Muscle of leg (tissue), 11 donors: ENCODE data around the gene AAK1. TPM values are rescaled to one million over a fixed set of nuclear protein-coding genes. Genes with fewer than 3 reads are reported as not detected.
"Not testable (repeated sequence)": the region's sequence is repeated elsewhere in the genome, so short reads cannot be mapped to it uniquely, and the experiment has no call there.

ENCODE experiments used
- DNase-seq: peaks from one replicate; pipeline ENCODE4 v3.0.0; 2013
- H3K27ac ChIP-seq: one replicate; pipeline ENCODE4 v1.5.1; 2013; ENCODE audit warnings: mild to moderate bottlenecking, low read length, control low read depth
- H3K27me3 ChIP-seq: one replicate; pipeline ENCODE4 v1.6.1; 2013; ENCODE audit warnings: low read length; ENCODE audit not compliant: control insufficient read depth, insufficient read depth
- H3K36me3 ChIP-seq: one replicate; pipeline ENCODE4 v1.6.1; 2013; ENCODE audit warnings: low read length; ENCODE audit not compliant: control insufficient read depth, insufficient read depth
- H3K4me1 ChIP-seq: one replicate; pipeline ENCODE4 v1.6.1; 2013; ENCODE audit warnings: low read length; ENCODE audit not compliant: control insufficient read depth, insufficient read depth
- H3K4me3 ChIP-seq: one replicate; pipeline ENCODE4 v1.5.1; 2013; ENCODE audit warnings: low read length, control low read depth
- H3K9me3 ChIP-seq: replicated peaks from 2 replicates; pipeline ENCODE4 v1.6.1; 2013; ENCODE audit warnings: low read depth, low read length; ENCODE audit not compliant: control insufficient read depth
- WGBS: methylation state at CpG from one replicate; pipeline ENCODE4 v1.1.5; 2013; ENCODE audit warnings: missing lambda C conversion rate; ENCODE audit not compliant: insufficient coverage; 5-methylcytosine and 5-hydroxymethylcytosine counted together
- polyA plus RNA-seq, 8 donors: library from polyadenylated mRNA; unstranded; fragments of 120-200 nt; gene quantifications; one replicate each; pipeline versions ENCODE4 v1.2.1 to v1.2.3, GENCODE V29; 2013; ENCODE audit warnings: inconsistent platforms in 1 of 8, low replicate concordance in 1 of 8; ENCODE audit not compliant: insufficient read length in 8 of 8, insufficient read depth in 1 of 8
- total RNA-seq: library from RNA; stranded (reverse); fragments of 120-200 nt; gene quantifications from one replicate; pipeline ENCODE4 v1.2.4, GENCODE V29; 2013

AAK1 gene
- total and polyA plus RNA-seq, 9 donors, result 9.3 to 20.6 (median 14.4) TPM

DNA sequence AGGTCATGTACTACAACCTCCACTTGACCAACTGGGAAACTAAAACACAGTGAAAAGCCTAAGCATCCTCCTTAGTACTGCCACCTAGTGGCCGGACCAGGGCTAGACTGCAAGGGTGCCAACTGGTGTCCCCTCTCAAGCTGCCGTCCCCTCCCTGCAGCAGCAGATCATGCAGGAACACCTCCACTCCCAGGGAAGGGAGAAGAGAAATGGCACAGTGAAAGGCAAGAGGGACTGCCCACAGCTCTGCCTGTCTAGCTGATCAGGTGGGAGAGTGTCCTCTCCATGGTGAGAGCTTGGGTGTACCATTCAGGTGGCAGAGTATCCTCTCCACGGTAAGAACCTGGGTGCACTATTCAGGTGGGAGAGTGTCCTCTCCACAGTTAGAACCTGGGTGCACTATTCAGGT is 78.1 kb downstream of the AAK1 start:
- H3K4me3 ChIP-seq, result no peak overlapping the region
- WGBS, result 100% methylated on average over 1 of the region's 3 CpGs
- H3K4me1 ChIP-seq, result no peaks in the 10 kb centered on the region
- no peaks in the 10 kb centered on the region for H3K27me3 ChIP-seq
- no peak overlapping the region for H3K27ac ChIP-seq
- peak; percentile 38 for DNase-seq
- H3K9me3 ChIP-seq, result no peaks in the 10 kb centered on the region
- no peaks in the 10 kb centered on the region for H3K36me3 ChIP-seq

DNA sequence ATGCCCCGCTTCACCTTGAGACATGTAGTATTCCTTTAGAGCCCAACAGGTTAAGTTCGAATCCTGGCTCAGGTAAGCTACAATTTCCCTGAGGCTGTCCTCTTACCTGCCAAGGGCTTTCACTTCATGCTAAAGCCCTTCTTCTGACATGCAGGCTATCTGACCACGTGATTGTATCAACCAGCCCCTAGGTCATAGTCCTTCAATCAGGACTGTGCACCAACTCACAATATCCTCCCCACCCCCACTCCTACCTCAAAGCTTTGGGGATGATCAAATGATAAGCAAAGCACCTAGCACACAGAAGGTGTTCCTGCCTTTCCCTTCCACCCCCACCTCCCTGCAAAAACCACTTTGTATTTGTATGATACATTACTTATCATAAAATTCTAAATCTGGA is 78.9 kb downstream of the AAK1 start:
- no peaks in the 10 kb centered on the region for H3K27me3 ChIP-seq
- WGBS, result 57% methylated on average over 3 of the region's 3 CpGs
- H3K9me3 ChIP-seq, result no peaks in the 10 kb centered on the region
- H3K4me3 ChIP-seq, result no peak overlapping the region
- H3K36me3 ChIP-seq, result no peaks in the 10 kb centered on the region
- no peaks in the 10 kb centered on the region for H3K4me1 ChIP-seq
- H3K27ac ChIP-seq, result no peak overlapping the region
- no peak for DNase-seq

DNA sequence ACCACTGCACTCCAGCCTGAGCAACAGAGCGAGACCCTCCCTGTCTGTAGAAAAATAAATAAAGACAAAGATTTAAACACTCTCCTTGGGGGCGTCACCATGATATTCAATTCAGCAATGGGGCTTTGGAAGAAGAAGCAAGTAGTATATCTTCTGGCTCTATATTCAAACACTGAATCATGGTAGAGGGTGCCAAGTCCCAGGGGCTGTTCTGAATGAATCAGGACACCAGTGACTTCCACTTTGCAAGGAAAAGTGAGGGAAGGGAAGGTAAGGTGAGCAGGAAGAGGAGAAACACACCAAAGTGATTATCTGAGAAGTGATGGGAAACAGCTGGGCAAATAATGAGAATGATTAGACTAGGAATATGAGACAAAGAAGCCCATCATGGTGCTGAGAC is 80.5 kb downstream of the AAK1 start:
- Histone ChIP-seq H3K27ac (no peak overlapping the region), H3K9me3 (no peaks in the 10 kb centered on the region), H3K36me3 (no peaks in the 10 kb centered on the region), H3K4me1 (no peaks in the 10 kb centered on the region), H3K4me3 (no peak overlapping the region), H3K27me3 (no peaks in the 10 kb centered on the region)
- WGBS, result no CpG with 5 or more reads among the region's 2 CpGs
- DNase-seq, result no peak

DNA sequence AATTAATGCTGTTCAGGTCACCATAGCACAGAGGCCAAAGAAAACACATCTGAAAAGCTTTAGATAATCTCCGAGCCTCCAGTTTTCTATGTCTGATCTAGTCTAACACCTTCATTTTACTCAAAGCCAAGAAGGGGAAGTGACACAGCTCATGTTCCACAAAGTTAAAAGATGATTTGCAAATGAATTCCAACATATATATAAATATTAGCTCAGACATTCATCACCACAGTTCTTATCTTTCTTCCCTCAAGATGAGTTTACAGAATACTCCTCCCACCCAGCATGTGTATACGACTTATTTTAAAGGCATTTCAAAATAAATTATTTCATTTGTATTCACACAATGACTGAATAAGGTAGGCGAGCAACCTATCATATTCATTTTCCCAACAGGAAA is 82.4 kb downstream of the AAK1 start:
- DNase-seq, result no peak
- WGBS, result no CpG with 5 or more reads among the region's 3 CpGs
- no peaks in the 10 kb centered on the region for H3K4me1 ChIP-seq
- no peaks in the 10 kb centered on the region for H3K36me3 ChIP-seq
- no peak overlapping the region for H3K4me3 ChIP-seq
- no peak overlapping the region for H3K27ac ChIP-seq
- no peaks in the 10 kb centered on the region for H3K27me3 ChIP-seq
- no peaks in the 10 kb centered on the region for H3K9me3 ChIP-seq

DNA sequence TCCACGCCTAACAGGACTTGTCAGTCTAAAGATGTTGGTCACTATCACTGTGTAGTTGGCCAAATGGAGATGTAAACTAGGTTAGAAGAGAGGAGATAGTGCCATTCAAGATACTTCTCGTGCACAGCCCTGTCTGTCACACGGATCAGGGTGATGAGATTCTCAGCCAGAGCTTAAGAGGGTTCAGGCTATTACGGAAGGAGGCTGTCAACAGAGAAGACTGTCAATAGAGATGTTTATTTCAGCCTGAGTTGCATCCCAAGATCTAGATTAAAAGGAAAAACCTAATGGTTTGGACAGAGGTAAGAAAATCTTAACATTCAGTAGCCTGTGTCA is 83.4 kb downstream of the AAK1 start:
- Histone ChIP-seq H3K9me3 (no peaks in the 10 kb centered on the region), H3K36me3 (no peaks in the 10 kb centered on the region), H3K27me3 (no peaks in the 10 kb centered on the region), H3K4me1 (peaks cover 2% of the 10 kb centered on the region), H3K4me3 (no peak overlapping the region), H3K27ac (no peak overlapping the region)
- no peak for DNase-seq
- 91% methylated on average over 4 of the region's 4 CpGs for WGBS

DNA sequence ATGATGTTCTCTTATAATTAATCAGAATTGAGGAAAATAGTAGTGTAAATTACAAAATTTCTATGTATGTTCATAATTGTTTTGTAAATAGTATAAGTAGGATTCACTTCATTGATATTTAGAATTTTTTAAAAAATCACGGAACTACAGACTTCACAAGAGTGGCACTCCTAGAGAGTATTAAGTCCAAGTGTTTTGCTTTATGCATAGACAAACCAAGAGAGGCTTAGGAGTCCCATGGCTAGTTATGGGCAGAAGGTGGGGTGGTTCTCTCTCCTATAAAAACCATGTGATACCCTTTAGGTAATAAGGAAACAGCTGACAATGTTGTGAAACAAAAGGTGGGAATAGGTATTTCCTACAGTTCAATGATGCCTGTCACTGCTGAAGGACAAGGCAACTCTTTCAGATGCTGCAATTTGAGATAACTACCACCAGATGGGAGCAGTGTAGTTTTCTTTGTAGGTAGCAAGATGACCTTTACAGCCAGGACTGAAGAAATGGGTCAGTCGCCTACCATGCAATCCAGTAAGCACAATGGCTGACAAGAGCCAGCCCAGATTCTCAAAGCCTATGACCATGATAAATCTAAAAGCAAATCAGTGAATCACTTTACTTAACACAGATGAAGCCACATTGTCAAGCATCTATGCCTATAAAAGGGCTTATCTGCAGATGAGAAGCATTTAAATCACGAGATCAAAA is 83.9 kb downstream of the AAK1 start:
- H3K4me1 ChIP-seq, result peaks cover 5% of the 10 kb centered on the region
- H3K27ac ChIP-seq, result no peak overlapping the region
- 82% methylated on average over 1 of the region's 3 CpGs for WGBS
- no peaks in the 10 kb centered on the region for H3K9me3 ChIP-seq
- H3K36me3 ChIP-seq, result no peaks in the 10 kb centered on the region
- H3K4me3 ChIP-seq, result no peak overlapping the region
- peak; percentile 35 for DNase-seq
- H3K27me3 ChIP-seq, result no peaks in the 10 kb centered on the region

DNA sequence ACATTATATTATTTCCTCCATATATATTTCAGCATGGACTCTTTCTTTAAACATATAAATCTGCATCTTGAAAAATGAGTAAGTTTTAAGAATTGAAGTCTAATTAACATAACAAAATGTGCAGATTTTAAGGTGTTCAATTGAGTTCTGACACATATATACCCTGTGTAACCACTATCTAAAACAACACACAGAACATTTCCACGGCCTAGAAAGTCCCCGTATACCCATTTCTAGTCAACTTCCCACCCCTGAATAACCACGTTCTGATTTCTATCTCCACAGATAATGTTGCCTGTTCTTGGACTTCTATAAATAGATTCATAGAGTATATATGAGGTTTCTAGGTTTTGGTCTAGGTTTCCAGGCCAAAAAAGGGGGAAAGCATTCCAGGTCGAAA is 87.5 kb downstream of the AAK1 start:
- H3K27ac ChIP-seq, result no peak overlapping the region
- peaks cover 5% of the 10 kb centered on the region for H3K4me1 ChIP-seq
- no peak overlapping the region for H3K4me3 ChIP-seq
- 60% methylated on average over 1 of the region's 4 CpGs for WGBS
- no peak for DNase-seq
- H3K9me3 ChIP-seq, result no peaks in the 10 kb centered on the region
- H3K36me3 ChIP-seq, result peaks cover 5% of the 10 kb centered on the region
- H3K27me3 ChIP-seq, result no peaks in the 10 kb centered on the region

DNA sequence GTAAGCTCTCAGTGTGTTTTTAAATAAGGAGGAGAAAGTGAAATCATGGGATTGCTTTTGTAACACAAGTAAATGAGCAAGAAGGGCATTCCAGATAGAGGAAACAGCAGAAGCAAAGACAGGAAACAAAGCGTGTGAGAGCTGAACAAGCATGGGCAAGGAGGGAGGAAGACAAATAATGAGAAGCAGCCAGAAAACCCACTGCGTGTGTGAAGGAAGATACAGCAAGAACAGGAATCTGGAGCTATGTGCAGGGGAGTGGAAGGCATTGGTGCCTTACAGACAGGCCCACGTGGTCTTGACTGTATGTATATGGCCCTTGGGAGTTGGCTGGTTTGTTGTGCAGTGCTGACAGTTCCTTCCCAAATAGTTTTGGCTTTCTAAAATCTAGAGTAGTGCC is 88.6 kb downstream of the AAK1 start:
- 41% methylated on average over 3 of the region's 3 CpGs for WGBS
- DNase-seq, result peak; percentile 72
- Histone ChIP-seq H3K36me3 (peaks cover 5% of the 10 kb centered on the region), H3K27ac (no peak overlapping the region), H3K4me1 (peaks cover 5% of the 10 kb centered on the region), H3K27me3 (no peaks in the 10 kb centered on the region), H3K4me3 (no peak overlapping the region), H3K9me3 (no peaks in the 10 kb centered on the region)

DNA sequence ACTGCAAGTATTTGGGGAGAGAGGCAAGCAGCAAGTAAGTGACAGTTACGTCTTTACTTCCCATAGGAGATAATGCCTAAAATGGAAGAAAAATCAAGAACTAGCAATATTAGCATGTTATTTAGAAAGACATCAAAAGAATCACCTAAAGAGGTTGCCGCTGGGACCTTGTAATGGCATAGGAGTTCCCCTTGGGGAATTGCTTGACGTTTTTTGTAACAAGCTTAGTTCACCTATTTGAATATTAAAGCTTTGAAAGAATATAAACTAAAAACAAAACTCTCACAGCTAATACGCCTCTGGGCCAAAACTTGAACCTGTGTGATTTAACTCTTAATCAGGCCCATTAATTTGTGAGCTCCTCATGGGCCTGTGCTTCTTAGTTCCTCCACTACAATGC is 89.0 kb downstream of the AAK1 start:
- H3K4me3 ChIP-seq, result no peak overlapping the region
- H3K27ac ChIP-seq, result no peak overlapping the region
- peaks cover 5% of the 10 kb centered on the region for H3K4me1 ChIP-seq
- no peak for DNase-seq
- no peaks in the 10 kb centered on the region for H3K27me3 ChIP-seq
- peaks cover 5% of the 10 kb centered on the region for H3K36me3 ChIP-seq
- H3K9me3 ChIP-seq, result no peaks in the 10 kb centered on the region
- WGBS, result no CpG with 5 or more reads among the region's 4 CpGs

DNA sequence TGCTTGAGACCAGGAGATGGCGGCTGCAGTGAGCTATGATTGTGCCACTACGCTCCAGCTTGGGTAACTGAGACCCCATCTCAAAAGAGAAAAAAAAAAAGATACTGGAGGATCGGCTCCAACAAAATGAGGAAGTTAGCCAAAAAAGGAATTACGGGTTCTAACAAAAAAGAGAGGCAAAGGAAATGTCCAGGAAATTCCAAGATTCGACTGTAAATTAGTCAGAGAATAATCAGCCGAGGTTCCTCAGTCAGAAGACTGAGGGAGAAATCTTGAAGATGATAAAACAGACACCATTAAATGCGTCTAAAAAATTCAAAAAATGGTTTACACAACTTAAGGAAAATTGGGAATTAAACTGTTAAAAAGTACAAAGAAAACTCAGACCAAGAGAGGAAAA is 89.5 kb downstream of the AAK1 start:
- Histone ChIP-seq H3K4me3 (no peak overlapping the region), H3K27me3 (no peaks in the 10 kb centered on the region), H3K36me3 (peaks cover 5% of the 10 kb centered on the region), H3K4me1 (peaks cover 5% of the 10 kb centered on the region), H3K9me3 (no peaks in the 10 kb centered on the region), H3K27ac (no peak overlapping the region)
- DNase-seq, result no peak
- WGBS, result 85% methylated on average over 5 of the region's 7 CpGs

DNA sequence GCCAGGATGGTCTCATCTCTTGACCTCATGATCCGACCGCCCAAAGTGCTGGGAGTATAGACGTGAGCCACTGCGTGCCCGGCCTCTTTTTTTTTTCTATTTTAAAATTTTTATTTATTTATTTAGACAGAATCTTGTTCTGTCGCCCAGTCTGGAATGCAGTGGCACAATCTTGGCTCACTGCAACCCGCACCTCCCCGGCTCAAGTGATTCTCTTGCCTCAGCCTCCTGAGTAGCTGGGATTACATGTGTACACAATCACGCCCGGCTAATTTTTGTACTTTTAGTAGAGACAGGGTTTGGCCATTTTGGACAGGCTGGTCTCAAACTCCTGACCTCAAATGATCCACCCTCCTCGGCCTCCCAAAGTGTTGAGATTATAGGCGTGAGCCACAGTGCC is 93.0 kb downstream of the AAK1 start:
- WGBS, result 100% methylated on average over 2 of the region's 12 CpGs
- H3K27me3 ChIP-seq, H3K36me3 ChIP-seq, H3K9me3 ChIP-seq, H3K4me3 ChIP-seq, H3K4me1 ChIP-seq, H3K27ac ChIP-seq, DNase-seq: not testable (repeated sequence)
